ENCODE results near the gene DESI1. TPM values are rescaled to one million over a fixed set of nuclear protein-coding genes. Genes with fewer than 3 reads are reported as not detected.

The DESI1 gene
- total RNA-seq, 1 donor from 2014 or later: 26.1 TPM

- Histone ChIP-seq H3K4me1 (no peaks in the 10 kb centered on the region), H3K27ac (no peak overlapping the region), H3K27me3 (ENCODE audit: low read depth) (no peaks in the 10 kb centered on the region), H3K36me3 (peaks cover 95% of the 10 kb centered on the region), H3K4me3 (no peak overlapping the region), H3K9me3 (no peaks in the 10 kb centered on the region)
- DNase-seq (no peak), ATAC-seq (no peak)
- no peak for TF ChIP-seq CTCF (IDR thresholded peaks at IDR 0.05)
- intact Hi-C loops (cut with DNase I): no loop called here
Observed at GRCh38 chr22:41661088-41661487, 40.2 kb upstream of the DESI1 start.

GRCh38 chr22:41660416-41660815 is 39.6 kb upstream of the DESI1 start:
- H3K27ac ChIP-seq: no peak overlapping the region
- ATAC-seq: no peak
- TF ChIP-seq CTCF (IDR thresholded peaks at IDR 0.05): no peak

GRCh38 chr22:41659941-41660340 is 39.1 kb upstream of the DESI1 start:
- DNase-seq (no peak), ATAC-seq (no peak)
- no peaks in the 10 kb centered on the region for H3K27me3 ChIP-seq (ENCODE audit: low read depth)
- no peaks in the 10 kb centered on the region for H3K4me1 ChIP-seq
- H3K9me3 ChIP-seq: no peaks in the 10 kb centered on the region
- intact Hi-C loops (cut with DNase I): no loop called here
- peaks cover 100% of the 10 kb centered on the region for H3K36me3 ChIP-seq
- TF ChIP-seq CTCF (IDR thresholded peaks at IDR 0.05): no peak
- no peak overlapping the region for H3K4me3 ChIP-seq
- no peak overlapping the region for H3K27ac ChIP-seq

More at GRCh38 chr22:41660416-41660815, 39.6 kb upstream of the DESI1 start:
- DNase-seq: no peak
- H3K27me3 ChIP-seq (ENCODE audit: low read depth): no peaks in the 10 kb centered on the region
- peaks cover 100% of the 10 kb centered on the region for H3K36me3 ChIP-seq
- H3K9me3 ChIP-seq: no peaks in the 10 kb centered on the region
- H3K4me1 ChIP-seq: no peaks in the 10 kb centered on the region
- intact Hi-C loops (cut with DNase I): no loop called here
- no peak overlapping the region for H3K4me3 ChIP-seq

GRCh38 chr22:41658869-41659268 is 38.0 kb upstream of the DESI1 start:
- H3K9me3 ChIP-seq: no peaks in the 10 kb centered on the region
- no peak for ATAC-seq
- no peaks in the 10 kb centered on the region for H3K27me3 ChIP-seq (ENCODE audit: low read depth)
- DNase-seq: no peak
- peaks cover 100% of the 10 kb centered on the region for H3K36me3 ChIP-seq
- intact Hi-C loops (cut with DNase I): no loop called here
- no peak overlapping the region for H3K4me3 ChIP-seq
- no peak overlapping the region for H3K27ac ChIP-seq
- no peaks in the 10 kb centered on the region for H3K4me1 ChIP-seq
- no peak for TF ChIP-seq CTCF (IDR thresholded peaks at IDR 0.05)

- intact Hi-C loops (cut with DNase I): no loop called here
- no peak overlapping the region for H3K27ac ChIP-seq
- H3K4me1 ChIP-seq: no peaks in the 10 kb centered on the region
- H3K4me3 ChIP-seq: no peak overlapping the region
- DNase-seq (no peak), ATAC-seq (no peak)
- no peaks in the 10 kb centered on the region for H3K9me3 ChIP-seq
- no peak for TF ChIP-seq CTCF (IDR thresholded peaks at IDR 0.05)
- no peaks in the 10 kb centered on the region for H3K27me3 ChIP-seq (ENCODE audit: low read depth)
- H3K36me3 ChIP-seq: peaks cover 100% of the 10 kb centered on the region
Observed at GRCh38 chr22:41657709-41658108, 36.9 kb upstream of the DESI1 start.

GRCh38 chr22:41656556-41656955 is 35.7 kb upstream of the DESI1 start:
- intact Hi-C loops (cut with DNase I): no loop called here
- DNase-seq (no peak), ATAC-seq (no peak)
- Histone ChIP-seq H3K36me3 (peaks cover 100% of the 10 kb centered on the region), H3K27me3 (ENCODE audit: low read depth) (no peaks in the 10 kb centered on the region), H3K4me1 (no peaks in the 10 kb centered on the region), H3K4me3 (no peak overlapping the region), H3K9me3 (no peaks in the 10 kb centered on the region), H3K27ac (no peak overlapping the region)
- no peak for TF ChIP-seq CTCF (IDR thresholded peaks at IDR 0.05)
